GM21825 (cell line): Measurements from ENCODE around the gene GNB2.

Experiments
- ATAC-seq: cut with Tn5 transposase; IDR thresholded peaks from one replicate; pipeline ENCODE4 v1.9.1; 2021; ENCODE audit warnings: mild to moderate bottlenecking, moderate library complexity; ENCODE audit not compliant: unreplicated experiment

The GNB2 gene

DNA sequence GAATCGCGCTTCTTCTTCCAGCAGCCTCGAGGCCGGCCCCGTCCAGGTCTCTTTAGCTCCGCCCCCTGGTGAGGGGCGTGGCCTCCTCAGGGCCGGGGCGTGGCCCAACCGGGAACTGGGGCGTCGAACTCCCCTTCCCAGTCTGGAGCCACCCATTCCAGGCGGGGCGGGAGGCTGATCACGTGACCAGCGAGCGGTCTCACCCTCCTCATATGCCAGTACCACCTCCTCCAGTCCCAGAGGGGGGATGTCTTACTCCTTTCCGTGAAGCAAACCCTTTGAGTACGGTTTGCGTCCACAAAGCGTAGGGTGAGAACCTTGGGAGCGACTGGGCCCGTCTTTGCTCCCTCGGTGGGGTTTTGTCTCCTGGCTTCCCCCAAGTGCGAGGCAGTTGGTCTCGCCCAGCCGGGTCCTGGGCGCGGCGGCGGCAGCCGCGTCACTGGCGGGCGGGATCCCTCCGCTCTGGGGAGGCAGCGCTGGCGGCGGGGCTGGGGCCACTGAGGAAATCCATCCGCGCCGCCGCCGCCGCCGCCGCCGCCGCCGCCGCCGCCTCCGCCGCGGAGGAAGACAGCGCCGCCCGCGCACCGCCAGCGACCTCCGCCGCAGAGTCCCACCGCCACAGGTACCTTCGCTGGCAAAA lies at the start of gene GNB2:
Gene GNB2, plus strand, starts transcription at position 439 of the 640 bp plus-strand sequence. CDS start 2,526 bp downstream, outside the sequence.
- peak; percentile 54 for ATAC-seq

DNA sequence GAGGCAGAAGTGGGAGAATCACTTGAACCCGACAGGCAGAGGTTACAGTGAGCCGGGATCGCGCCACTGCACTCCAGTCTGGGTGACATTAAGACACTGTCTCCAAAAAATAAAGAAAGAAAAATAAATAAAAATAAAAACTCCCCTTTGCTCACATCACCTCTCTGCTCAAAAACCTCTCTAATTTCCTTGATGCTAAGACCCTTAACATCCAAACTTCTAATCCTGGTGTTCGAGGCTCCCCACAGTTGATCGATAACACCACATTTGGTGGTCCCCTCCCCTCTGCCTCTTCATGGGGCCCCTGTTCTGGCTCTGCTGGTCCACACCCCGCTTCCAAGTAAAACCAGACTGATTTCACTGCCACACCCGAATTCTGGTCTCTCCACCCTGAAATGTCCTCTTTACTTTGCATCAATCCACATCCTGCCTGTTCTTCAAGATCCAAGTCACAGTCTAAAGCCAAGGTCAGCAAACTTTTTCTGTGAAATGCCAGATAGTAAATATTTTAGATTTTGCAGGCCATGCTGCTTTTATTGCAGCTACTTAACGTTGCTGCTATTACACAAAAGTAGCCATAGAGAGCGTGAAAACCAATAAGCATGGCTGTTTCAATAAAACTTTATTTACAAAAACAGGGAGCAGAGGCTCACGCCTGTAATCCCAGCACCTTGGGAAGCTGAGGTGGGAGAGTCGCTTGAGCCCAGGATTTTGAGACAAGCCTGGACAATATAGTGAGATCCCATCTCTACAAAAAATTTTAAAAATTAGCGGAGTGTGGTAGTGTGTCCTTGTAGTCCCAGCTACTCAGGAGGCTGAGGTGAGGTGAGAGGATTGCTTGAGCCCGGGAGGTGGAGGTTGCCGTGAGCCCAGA lies 49.4 kb upstream of the GNB2 start:
- ATAC-seq, result no peak

DNA sequence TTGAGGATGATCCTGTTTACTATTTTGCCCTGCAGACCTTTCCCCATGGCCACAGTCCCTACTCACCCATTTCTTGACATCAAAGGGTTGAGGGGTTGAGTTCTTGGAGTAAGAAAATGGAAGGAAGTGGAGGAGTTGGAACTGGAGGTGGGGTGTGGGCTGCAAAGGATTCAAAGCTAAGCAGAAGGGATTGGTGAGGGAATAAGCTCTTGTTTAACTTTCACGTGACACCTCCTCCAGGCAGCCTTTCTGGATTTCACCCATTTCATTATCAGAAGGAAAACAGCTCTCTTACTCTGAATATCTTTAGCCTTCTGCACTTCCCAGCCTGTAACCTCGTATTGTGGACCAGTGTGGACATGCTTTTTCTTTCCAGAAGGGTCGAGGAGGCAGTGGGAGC lies 47.5 kb upstream of the GNB2 start:
- no peak for ATAC-seq

- peak; percentile 76 for ATAC-seq
Measured at GRCh38 chr7:100626530-100627237, 46.9 kb upstream of the GNB2 start.

GRCh38 chr7:100627238-100627549 lies 46.3 kb upstream of the GNB2 start:
- ATAC-seq, result no peak

- ATAC-seq, result no peak
Measured at GRCh38 chr7:100629117-100629716, 44.3 kb upstream of the GNB2 start.

DNA sequence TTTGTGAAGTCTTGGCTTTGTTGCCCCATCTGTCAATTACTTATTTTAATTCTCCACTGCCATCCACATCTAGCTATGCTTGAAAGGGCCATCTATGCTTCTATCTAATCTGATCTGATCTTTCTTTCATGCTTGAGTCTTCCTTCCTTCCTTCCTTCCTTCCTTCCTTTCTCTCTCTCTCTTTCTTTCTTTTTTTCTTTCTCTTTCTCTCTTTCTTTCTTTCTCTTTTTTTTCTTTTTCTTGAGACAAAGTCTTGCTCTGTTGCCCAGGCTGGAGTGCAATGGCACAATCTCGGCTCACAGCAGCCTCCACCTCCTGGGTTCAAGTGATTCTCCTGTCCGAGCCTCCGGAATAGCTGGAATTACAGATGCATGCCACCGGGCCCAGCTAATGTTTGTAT lies 43.5 kb upstream of the GNB2 start:
- no peak for ATAC-seq

GRCh38 chr7:100632951-100633717 lies 40.4 kb upstream of the GNB2 start:
- peak; percentile 67 for ATAC-seq

DNA sequence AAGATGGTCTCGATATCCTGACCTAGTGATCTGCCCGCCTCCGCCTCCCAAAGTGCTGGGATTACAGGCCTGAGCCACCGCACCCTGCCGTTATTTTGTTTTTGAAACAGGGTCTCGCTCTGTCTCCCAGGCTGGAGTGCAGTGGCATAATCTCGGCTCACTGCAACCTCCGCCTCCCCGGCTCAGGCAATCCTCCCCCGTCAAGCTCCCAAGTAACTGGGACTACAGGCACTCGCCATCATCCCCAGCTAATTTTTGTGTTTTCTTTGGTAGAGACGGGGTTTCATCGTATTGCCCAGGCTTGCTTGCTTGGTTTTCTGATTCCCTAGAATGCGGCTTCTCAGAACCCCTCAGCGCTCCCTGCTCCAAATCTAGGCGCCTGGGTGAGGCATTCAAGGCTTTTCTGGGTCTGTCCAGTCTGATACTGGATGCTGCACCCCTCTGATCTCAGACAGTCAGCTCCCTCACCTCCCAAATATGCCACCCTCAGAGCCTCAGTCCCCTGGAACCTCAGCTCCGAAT lies 33.5 kb upstream of the GNB2 start:
- no peak for ATAC-seq

GRCh38 chr7:100640517-100641440 lies 32.8 kb upstream of the GNB2 start:
- no peak for ATAC-seq

- ATAC-seq, result no peak
Measured at GRCh38 chr7:100641463-100641859, 32.1 kb upstream of the GNB2 start, which contains the start of gene TFR2. TFR2 (minus strand) TSS chr7:100641552; CDS start chr7:100641509, 43 bp downstream.

DNA sequence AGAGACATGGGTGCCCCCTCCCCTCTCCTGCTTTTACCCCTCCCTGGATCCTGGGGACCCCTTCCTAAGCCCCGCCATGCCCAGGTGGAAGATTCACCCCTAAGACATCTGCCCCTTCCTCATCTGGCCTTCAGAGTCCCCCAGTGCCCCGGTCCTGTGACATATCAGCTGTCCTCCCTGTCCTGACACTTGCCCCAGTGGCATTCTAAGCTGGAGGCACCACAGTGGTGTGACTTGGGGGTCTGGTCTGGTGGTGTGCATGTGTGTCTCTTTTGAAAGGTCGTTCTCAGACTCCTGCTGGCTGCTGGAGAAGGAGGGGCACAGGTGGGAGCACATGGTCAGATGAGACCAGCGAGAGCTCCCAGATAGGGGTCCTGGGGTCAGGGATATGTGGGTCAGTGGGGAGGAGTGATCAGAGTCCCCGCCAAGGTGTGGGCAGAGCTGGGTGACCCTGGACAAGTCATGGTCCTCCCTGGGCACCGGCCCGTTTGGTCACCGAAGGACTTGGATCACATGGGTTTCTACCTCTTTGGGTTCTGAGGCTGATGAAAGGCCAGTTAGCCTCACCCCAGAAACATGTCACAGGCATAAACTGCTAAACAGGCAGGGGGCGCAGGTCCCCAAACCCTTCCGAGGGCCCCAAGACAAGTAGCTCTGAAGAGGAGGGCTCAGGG lies 31.5 kb upstream of the GNB2 start:
- ATAC-seq, result no peak

DNA sequence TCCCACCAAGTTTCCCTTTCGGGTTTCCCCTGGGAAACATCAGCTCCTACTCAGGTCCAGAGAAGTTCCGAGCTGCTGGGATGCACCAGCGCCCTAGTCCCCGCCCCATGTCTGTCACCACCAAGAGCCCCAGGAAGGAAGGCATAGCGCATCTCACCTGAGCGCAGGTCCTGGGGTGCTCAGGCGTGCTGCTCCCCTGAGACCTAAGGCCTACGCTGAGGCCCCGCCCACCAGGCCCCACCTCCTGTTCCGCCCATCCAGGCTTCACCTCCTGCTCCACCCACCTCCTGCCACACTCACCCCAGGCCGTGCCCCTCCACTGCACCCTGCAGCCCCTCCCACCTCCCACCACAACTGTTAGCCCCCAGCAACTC lies 31.0 kb upstream of the GNB2 start:
- ATAC-seq, result peak; percentile 63

GRCh38 chr7:100649826-100650565 lies 23.5 kb upstream of the GNB2 start:
- ATAC-seq, result no peak

- no peak for ATAC-seq
Measured at GRCh38 chr7:100654908-100655831, 18.4 kb upstream of the GNB2 start.

GRCh38 chr7:100655908-100656674 lies 17.4 kb upstream of the GNB2 start, which contains the start of gene ACTL6B:
ACTL6B (minus strand) TSS chr7:100656448; CDS start chr7:100656354, 94 bp downstream.
- no peak for ATAC-seq
